ENCODE results near the gene INO80D.
"Not testable (repeated sequence)": the region's sequence is repeated elsewhere in the genome, so short reads cannot be mapped to it uniquely, and the experiment has no call there.

INO80D gene

GRCh38 chr2:206023183-206023582 lies 62.8 kb downstream of the INO80D start:
- peak; percentile 90 for FAIRE-seq

- no peak for FAIRE-seq
These were observed 65.8 kb downstream of the INO80D start for GRCh38 chr2:206020171-206020570.

GRCh38 chr2:206015746-206016145 lies 70.2 kb downstream of the INO80D start:
- not testable (repeated sequence) for FAIRE-seq

- no peak for FAIRE-seq
These were observed 74.2 kb downstream of the INO80D start for GRCh38 chr2:206011795-206012194.

GRCh38 chr2:206011018-206011614 lies 74.9 kb downstream of the INO80D start:
- no peak for FAIRE-seq

- no peak for FAIRE-seq
These were observed 81.8 kb downstream of the INO80D start for GRCh38 chr2:206004004-206004693.

GRCh38 chr2:206002440-206002839 lies 83.5 kb downstream of the INO80D start:
- FAIRE-seq: no peak

- no peak for FAIRE-seq
These were observed 84.1 kb downstream of the INO80D start for GRCh38 chr2:206001912-206002311.

GRCh38 chr2:206000776-206001175 lies 85.2 kb downstream of the INO80D start:
- no peak for FAIRE-seq

GRCh38 chr2:205998583-205998982 lies 87.4 kb downstream of the INO80D start:
- FAIRE-seq: no peak

GRCh38 chr2:205996161-205996560 lies 89.8 kb downstream of the INO80D start:
- no peak for FAIRE-seq

GRCh38 chr2:205995260-205995659 lies 90.7 kb downstream of the INO80D start:
- peak; percentile 53 for FAIRE-seq

GRCh38 chr2:205994344-205994743 lies 91.6 kb downstream of the INO80D start:
- no peak for FAIRE-seq

GRCh38 chr2:205990104-205990503 lies 95.9 kb downstream of the INO80D start:
- FAIRE-seq: no peak

- no peak for FAIRE-seq
These were observed 96.5 kb downstream of the INO80D start for GRCh38 chr2:205989271-205990071.

GRCh38 chr2:205988681-205989080 lies 97.3 kb downstream of the INO80D start:
- peak; percentile 90 for FAIRE-seq

- no peak for FAIRE-seq
These were observed 97.7 kb downstream of the INO80D start for GRCh38 chr2:205988274-205988673.

- FAIRE-seq: not testable (repeated sequence)
These were observed 99.6 kb downstream of the INO80D start for GRCh38 chr2:205986334-205986733.

GRCh38 chr2:205984381-205984780 lies 101.6 kb downstream of the INO80D start:
- no peak for FAIRE-seq

GRCh38 chr2:205982776-205983327 lies 103.1 kb downstream of the INO80D start:
- FAIRE-seq: no peak

- not testable (repeated sequence) for FAIRE-seq
These were observed 107.2 kb downstream of the INO80D start for GRCh38 chr2:205978728-205979127.

GRCh38 chr2:205977699-205978098 lies 108.3 kb downstream of the INO80D start:
- not testable (repeated sequence) for FAIRE-seq

- FAIRE-seq: not testable (repeated sequence)
These were observed 108.9 kb downstream of the INO80D start for GRCh38 chr2:205976934-205977659.
